Measurements from ENCODE around the gene POLR2A.

POLR2A gene

DNA sequence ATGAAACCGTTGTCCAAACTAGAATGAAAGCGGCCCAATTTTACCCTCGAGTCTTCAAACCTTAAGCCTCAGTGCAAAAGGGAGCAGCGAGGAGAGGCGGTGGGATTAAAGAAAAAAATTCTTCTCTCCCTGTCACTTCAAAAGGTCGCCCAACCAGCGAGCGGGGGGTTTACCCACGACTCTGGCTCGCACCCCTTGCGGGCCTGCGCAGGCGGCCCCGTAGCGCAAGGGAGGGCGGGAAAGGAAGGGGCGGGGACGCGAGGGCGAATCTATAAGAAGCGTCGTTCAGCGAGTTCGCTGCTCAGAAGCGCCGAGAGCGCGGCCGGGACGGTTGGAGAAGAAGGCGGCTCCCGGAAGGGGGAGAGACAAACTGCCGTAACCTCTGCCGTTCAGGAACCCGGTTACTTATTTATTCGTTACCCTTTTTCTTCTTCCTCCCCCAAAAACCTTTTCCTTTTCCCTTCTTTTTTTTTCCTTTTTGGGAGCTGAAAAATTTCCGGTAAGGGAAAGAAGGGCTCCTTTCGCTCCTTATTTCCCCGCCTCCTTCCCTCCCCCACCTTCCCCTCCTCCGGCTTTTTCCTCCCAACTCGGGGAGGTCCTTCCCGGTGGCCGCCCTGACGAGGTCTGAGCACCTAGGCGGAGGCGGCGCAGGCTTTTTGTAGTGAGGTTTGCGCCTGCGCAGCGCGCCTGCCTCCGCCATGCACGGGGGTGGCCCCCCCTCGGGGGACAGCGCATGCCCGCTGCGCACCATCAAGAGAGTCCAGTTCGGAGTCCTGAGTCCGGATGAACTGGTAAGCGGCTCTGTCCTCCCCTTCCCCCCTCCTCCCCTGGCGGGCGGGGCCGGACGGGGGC lies at the start of gene POLR2A:
Gene POLR2A, plus strand, starts transcription at position 300 of the 852 bp plus-strand sequence.
- peak; percentile 82 for DNase-seq (ENCODE audit: low spot score)

DNA sequence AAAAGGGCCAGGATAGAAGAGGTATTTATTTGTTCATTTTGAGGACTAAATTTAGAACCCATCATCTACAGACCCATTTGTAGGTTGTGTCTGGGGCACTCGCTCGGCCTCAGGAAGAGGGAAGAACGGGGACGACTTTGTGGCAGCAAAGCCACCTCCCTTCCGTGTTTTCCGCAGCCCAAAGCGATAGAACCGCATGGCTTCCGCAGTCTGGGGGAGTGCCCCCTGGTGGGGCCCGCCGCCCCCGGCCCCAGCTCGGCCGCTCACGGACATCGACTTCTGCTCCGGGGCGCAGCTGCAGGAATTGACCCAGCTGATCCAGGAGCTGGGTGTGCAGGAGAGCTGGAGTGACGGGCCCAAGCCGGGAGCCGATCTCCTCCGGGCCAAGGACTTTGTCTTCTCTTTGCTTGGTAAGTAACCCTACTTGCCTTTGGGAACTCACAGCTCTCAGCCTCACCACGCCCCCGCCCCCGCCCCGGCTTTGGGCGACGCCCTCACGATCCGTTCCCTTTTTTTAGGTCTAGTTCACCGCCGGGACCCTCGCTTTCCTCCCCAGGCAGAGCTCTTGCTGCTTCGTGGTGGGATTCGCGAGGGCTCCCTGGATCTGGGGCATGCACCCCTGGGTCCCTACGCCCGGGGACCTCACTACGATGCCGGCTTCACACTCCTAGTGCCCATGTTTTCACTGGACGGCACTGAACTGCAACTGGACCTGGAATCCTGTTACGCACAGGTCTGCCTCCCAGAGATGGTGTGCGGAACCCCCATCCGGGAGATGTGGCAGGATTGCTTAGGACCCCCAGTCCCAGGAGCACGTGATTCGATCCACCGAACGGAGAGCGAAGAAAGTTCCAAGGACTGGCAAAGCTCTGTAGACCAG lies 48.2 kb upstream of the POLR2A start:
- DNase-seq (ENCODE audit: low spot score), result peak; percentile 40

DNA sequence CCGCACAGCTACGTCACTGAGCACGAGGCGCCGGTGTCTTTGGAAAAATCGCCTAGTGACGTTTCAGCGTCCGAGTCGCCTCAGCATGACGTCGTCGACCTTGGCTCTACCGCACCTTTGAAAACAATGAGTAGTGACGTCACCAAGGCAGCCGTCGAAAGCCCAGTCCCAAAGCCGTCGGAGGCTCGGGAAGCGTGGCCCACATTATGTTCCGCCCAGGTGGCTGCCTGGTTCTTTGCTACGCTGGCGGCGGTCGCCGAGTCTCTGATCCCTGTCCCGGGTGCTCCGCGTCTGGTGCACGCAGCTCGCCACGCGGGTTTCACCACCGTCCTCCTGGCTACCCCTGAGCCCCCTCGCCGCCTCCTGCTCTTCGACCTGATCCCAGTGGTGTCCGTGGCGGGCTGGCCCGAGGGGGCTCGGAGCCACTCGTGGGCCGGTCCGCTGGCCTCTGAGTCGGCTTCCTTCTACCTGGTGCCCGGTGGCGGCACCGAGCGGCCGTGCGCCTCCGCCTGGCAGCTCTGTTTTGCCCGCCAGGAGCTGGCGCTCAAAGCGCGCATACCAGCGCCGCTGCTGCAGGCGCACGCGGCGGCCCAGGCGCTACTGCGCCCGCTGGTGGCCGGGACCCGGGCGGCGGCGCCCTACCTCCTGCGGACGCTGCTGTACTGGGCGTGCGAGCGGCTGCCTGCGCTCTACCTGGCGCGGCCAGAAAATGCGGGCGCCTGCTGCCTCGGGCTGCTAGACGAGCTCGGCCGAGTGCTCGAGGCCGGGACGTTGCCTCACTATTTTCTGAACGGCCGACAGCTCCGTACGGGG lies 47.4 kb upstream of the POLR2A start:
- DNase-seq (ENCODE audit: low spot score), result peak; percentile 72

DNA sequence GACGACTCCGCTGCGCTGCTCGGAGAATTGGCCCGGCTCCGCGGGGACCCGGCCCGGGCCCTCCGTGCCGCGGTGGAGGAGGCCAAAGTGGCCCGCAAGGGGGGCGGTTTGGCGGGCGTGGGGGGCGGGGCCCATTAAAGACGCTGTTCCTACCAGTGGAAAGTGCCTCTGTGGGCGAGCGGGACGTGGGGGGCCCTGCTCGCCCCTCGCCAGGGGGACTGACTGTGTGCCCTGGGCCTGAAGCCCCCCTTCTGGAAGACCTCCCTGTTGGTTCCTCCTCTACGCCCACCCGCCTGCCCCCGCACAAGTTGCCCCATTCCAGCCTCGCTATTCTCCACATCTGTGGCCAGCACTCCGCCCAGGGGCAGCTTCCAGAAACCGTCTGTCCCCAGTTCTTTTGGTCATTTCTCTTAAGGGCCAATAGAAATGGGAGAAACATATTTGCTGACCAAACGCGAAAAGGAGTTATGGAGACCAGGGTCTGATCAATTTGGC lies 46.8 kb upstream of the POLR2A start:
- DNase-seq (ENCODE audit: low spot score), result no peak

DNA sequence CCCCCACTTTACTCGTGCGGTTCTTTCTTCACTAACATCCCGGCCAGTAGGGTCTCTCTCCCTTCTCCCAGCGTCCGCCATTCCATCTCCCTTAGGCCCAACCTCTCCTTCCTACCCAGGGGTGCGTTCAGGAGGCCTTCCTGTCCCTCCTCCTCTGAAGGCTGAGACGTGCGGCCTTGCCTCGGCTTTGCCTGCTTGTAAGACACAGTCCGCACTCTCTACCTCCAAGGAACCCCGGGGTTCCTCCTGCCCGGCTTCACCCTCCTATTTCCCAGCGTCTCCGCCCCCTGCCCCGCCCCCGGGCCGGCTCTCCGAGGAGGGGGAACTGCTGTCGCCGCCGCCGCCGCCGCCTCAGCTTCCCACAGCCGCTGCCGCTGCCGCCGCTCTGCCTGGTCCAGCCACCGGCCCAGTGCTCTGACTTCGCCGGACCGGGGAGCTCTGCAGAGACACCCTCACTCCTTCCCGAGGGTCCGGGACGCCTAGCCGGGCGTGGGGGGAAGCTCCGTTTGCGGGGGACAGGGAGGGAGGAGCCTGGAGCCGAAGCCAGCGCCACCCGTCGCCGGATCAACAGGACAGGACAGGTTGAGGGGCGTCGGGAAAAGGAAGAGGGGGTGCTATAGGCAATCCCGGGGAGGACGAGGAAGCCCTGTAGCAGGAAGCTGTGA lies 46.1 kb upstream of the POLR2A start:
- peak; percentile 62 for DNase-seq (ENCODE audit: low spot score)

DNA sequence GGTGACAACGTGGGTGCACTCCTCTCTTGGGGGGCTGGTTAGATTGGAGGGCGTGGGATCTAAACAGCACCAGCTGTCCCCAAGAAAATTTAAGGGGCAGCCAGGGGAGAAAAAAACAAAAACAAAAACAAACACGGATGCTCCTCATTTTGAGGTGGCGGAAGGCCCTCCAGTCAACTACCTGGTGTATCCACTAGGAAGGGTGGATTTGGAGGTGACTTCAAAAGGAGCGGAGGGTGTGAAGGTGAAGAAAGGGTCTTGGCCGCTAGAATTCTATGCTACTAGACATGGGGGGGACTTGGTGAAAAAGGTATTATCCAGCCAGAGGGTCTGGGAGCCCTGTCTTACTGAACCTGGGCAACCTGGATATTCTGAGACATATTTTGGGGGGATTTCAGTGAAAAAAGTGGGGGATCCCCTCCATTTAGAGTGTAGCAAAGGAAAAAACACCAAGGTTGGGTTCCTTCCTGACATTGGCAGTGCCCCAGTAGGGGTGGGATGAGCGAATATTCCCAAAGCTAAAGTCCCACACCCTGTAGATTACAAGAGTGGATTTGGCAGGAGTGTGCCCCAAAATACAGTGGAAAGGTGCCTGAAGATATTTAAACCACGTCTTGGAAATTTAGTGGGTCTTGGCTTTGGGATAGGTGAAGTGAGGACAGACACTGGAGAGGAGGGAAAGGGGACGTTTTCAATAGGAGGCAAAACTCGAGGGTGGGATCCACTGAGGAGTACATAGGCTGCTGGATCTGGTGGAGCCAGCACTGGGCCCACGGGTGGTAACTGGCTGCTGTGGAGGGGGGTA lies 45.3 kb upstream of the POLR2A start:
- no peak for DNase-seq (ENCODE audit: low spot score)

DNA sequence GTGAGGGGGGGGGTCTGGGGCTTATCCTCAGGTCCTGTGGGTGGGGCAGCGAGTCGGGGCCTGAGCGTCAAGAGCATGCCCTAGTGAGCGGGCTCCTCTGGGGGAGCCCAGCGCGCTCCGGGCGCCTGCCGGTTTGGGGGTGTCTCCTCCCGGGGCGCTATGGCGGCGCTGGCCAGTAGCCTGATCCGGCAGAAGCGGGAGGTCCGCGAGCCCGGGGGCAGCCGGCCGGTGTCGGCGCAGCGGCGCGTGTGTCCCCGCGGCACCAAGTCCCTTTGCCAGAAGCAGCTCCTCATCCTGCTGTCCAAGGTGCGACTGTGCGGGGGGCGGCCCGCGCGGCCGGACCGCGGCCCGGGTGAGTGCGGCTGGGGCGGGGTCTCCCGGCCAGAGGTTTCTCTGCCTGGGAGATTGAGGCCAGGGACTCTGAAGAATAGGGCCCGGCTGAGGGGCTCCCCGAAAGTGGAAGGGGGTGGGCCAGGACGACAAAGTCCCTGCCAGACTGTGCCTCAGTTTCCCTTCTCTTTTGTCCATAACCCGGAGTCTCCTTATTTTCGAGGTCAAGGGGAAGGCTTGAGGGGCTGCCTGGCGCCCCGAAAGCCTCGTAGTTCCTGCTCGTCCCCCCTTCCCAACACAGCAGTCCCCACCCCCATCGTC lies 44.6 kb upstream of the POLR2A start, which contains the start of gene FGF11:
Gene FGF11, plus strand, starts transcription at position 51 of the 651 bp plus-strand sequence. Its CDS starts 109 bp downstream, at position 160.
- no peak for DNase-seq (ENCODE audit: low spot score)

DNA sequence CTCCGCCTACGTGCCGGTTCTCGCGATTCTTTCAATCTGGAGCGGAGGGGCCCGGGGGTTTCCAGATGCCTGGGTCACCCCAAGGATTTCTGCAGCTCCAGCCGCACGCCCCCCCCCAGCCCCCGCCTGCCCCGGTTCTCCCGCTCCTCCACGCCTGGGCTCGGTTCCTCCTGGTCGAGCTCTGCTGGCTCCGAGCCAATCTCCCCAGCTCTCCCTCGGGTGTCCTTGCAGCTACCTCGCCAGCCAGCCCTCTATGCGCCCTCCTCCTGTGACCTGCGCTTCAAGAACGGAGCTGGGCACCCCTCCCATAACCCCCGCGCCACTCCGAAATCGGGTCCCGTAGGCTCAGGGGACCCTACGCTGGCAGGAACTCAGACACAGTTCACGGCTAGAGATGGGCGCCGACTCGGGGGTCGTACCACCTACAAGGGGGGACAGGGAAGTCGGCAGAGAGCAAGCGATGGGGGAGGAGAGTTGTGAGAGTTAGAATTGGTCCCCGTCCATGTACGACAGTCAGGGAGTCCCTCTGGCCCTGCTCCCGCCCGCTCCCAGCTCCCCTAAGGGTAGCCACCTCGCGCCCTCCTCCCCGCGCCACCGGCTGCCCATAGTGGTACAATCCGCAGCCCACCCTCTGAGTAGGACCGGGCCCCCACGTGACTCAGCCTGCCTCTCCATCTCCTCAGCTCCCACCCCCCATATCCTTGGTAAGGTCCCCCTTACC lies 43.9 kb upstream of the POLR2A start:
- no peak for DNase-seq (ENCODE audit: low spot score)

DNA sequence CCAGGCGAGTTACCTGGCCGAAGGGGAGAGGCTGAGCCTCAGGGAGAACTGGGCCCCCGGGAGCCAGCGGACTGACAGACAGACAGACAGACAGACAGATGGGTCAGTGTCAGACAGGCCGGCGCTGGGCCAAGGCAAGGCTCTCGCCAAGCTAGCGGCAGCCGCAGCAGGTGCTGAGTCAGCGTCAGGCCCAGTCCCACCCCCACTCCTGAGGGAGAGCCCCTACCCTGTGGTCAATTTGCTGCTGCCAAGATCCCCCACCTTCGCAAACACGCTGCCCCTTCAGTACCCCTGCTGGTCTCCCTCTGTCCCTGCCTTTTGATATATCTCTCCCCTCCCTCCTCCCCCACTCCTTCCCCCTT lies 43.4 kb upstream of the POLR2A start:
- no peak for DNase-seq (ENCODE audit: low spot score)

DNA sequence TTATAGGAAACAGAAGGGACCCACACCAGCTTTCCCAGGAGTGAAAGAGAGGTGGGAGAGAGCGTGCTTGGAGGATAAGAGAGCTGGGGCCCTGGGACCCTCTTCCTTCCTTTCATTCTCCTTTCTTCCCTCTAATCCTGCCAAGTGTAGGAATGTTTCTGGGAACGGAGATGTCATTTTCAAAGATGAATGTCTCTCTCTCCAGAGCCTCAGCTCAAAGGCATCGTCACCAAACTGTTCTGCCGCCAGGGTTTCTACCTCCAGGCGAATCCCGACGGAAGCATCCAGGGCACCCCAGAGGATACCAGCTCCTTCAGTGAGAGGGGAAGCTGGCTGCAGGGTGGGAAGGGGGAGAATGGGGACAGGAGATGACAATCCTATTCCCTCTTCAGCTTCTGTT lies 42.9 kb upstream of the POLR2A start:
- DNase-seq (ENCODE audit: low spot score), result no peak

DNA sequence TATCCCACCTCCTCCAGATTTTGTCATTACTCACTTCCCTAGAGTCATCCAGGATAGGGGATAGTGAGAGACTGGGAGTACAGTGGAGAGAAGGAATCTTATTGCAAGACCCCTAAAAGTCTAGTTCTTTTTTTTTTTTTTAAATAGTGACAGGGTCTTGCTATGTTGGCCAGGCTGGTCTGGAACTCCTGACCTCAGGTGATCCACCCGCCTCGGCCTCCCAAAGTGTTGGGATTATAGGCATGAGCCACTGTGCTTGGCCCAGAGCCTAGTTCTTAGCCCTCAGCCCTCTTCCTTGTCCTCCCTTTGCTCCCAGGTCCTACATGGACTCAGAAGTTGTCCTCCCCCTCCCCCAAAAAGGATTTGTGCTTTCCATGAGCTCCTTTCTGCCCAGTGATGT lies 42.0 kb upstream of the POLR2A start:
- no peak for DNase-seq (ENCODE audit: low spot score)

DNA sequence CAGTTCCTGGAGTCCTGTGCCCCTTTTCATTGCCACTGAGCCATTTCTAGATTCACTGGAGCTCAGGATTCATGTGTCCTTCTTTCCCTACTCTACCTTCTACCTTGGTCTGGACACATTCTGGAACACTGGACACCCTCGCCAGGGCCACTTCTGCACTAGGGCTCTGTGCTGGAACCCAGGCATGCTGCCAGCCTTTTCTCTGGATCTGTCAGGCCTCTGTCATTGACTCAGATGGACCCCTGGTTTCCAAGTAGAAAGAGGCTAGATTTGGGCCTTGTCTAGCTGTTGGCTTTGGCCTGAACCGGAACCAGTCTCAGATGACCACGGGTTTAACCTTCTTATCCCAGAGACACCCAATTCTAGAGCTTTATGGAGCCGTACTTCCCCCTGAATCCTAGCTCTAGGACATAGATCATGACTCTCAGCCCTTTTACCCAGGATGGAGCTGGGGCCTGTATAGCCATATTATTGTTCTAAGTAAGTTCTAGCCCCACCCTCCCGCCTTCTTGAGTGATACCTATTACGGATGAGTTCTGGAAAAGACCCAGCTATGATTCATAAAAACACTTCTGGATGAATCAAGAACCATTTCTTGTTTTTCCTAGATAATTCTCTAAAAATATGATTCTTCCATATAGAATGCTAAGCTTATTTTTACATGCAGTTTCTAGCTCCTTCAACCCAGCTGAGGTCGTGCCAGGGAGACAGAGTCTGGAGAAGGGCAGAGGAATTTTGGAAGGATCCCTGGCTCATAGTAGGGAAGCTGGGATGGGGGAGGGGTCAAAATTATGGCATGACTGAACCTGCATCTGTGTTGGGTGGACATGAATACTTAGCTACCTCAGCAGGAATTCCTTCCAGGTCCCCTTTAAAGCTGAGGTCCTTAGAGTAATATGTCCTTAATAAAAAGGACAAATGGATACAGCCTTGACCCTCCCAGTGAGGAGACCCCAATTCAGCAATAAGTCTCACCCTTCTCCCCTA lies 40.4 kb upstream of the POLR2A start:
- DNase-seq (ENCODE audit: low spot score), result no peak

DNA sequence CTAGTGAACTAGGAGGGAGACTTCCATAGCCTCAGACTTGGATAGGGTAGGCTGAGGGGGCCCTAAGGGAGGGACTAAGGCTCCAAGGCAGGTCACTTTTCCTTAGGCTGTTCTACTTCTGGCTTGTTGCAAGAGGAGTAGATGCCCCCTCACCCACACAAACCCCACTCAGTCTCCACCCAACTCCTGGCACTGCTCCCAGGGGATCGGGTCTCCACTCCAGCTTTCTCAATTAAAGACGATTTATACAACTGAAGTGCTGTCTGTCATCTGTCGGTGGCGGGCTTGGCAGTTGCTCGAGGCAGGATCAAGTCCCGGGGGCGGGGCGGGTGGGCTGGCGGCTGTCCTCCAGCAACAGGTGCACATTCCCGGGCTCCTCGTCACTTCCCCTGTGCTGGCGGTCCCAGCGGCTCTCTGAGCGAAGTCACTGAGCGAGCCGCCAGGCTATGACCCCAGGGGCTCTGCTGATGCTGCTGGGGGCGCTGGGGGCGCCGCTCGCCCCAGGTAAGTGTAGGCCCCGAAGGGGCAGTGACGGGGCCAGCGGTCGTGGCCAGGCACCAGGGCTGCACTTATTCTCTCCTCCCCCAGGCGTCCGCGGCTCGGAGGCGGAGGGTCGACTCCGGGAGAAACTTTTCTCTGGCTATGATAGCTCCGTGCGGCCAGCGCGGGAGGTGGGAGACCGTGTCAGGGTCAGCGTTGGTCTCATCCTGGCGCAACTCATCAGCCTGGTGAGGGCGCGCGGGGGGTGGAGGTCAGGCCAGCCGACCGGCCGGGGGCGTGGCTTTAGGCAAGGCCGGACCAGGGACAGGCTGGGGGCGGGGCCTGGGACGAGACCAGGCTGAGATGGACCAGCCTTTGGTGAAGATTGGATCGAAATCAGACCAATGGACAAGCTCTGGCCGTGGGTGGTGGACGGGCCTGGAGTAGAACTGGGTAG lies 39.2 kb upstream of the POLR2A start, which contains the start of gene CHRNB1:
Gene CHRNB1, plus strand, starts transcription at position 380 of the 937 bp plus-strand sequence. Its CDS starts 67 bp downstream, at position 447.
- DNase-seq (ENCODE audit: low spot score), result peak; percentile 85

DNA sequence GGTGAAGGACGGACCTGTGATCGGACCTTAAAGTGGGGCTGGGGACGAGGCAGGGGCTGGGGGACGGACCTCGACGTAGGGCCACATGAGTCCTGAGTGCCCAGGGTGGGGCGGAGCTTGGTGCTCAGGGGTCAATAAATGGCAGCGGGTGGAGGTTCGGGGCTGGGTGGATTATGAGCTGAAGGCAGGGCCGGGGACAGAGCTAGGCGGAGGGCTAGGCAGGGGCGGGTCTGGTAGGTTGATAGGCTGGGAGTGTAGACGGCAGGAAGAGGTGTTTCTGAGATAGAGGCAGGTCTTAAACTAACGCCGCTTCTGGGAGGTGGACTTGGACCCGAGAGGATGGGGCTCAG lies 38.6 kb upstream of the POLR2A start:
- DNase-seq (ENCODE audit: low spot score), result peak; percentile 95

DNA sequence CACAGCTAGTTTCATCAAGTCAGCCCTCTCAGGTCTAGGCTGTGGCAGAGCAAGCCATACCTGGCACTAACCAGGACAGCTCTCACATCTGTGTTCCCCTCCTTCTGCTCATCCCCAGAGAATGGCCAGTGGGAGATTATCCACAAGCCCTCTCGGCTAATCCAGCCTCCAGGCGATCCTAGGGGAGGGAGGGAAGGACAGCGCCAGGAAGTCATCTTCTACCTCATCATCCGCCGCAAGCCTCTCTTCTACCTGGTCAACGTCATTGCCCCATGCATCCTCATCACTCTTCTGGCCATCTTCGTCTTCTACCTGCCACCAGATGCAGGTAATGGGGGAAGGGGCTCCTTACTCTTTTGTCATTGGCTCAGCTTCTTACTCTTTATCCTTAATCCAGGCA lies 35.7 kb upstream of the POLR2A start:
- no peak for DNase-seq (ENCODE audit: low spot score)

DNA sequence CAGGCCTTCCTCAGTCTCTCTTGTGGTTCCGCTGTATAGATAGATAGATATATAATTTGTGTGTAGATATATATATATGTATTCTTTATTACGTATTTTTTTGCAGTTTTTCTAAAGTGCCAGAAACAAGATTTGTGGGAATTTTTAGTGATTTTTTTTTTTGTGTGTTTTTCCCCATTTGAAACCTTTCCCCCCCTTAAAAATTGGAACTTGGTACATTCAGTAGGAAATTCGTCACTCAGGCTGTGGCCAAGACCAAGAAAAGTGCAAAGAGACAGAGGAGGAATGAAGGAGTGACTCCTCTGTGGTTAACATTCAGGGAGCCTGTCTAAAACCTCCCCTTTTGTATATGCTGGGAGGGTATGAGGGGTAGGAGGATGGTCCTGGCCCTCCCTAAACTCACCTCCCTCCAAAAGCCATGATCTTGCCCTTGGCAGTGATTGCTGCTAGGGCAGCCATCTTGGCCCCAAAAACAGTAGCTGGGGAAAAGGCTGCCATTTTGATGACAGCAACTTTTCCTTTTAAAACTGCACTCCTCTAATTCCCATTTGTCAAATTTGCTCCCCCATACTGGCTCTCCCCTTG lies 24.1 kb upstream of the POLR2A start:
- DNase-seq (ENCODE audit: low spot score), result no peak
